Stimulated activated CD4-positive, alpha-beta T cell treated with anti-CD3 and anti-CD28 coated beads, TNF-alpha, amount 100 ng/mL, for 1 hour (primary cell): ENCODE measurements around the gene SLC49A3.
"Not testable (repeated sequence)": the region's sequence is repeated elsewhere in the genome, so short reads cannot be mapped to it uniquely, and the experiment has no call there.

Experiments used
- DNase-seq, 3 donors: peaks; one replicate each; pipeline ENCODE4 v3.0.0-alpha.2; 2020; ENCODE audit warnings: low read depth in 3 of 3, low spot score in 1 of 3

The SLC49A3 gene

DNA sequence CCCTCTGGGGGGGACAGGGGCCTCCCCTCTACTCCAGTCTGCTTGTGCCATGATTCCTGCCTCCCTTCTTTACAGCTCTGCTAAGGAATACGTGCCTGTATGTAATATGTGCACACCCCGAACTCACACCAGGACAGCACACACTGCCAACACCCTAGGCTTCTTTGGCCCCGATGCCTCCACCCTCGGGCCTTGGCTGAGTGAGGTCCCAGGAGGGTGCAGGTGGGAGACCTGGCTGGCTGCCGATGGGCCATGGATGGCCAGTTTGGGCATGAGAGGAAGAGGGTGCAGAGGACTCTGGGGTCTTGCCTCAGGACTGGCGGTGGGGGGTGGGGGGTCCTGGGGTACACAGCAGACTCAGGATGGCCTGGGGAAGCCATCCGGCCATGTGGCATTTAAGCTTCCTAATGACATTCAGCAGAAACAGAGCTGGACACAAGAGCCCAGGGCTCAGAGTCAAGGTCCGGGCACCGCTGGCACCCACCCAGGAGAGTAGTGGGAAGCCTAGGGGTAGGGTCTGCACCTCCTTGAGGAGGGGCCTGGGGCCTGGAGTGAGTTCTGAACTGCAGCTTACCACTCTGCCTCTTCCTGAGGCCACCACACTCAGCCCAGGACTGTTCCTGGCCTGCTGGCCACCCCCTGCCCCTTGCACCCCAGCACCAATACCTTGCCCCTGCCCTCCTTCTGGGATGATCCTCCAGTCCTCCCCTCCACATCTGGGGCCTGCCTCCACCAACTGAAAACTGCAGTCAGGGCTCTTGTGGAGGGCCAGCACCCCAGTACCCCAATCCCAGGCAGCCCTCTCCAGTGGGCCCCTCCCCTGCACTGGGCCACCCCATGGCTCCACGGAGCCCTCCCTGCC is 14.6 kb upstream of the SLC49A3 start:
- DNase-seq: no peak

DNA sequence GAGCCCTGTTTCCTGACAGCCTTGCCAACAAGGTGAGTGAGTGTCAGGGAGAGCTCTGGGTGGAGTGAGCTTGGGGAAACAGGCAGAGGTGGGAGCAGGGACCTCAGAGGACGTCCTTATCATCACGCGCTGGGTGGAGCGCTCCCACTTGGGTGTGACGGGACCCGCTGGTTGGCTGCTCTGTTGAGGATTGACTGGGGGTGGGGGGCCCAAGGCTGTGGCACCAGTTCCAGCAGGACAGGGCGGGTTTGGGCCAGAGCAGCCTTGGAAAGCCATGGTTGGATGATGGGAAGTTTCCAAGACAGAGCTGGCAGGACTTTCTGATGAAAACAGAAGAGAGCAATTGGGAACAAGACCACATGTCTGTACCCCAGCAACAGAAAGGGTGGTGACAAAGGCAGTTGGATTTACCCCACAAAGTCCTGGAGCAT is 13.7 kb upstream of the SLC49A3 start:
- no peak for DNase-seq

DNA sequence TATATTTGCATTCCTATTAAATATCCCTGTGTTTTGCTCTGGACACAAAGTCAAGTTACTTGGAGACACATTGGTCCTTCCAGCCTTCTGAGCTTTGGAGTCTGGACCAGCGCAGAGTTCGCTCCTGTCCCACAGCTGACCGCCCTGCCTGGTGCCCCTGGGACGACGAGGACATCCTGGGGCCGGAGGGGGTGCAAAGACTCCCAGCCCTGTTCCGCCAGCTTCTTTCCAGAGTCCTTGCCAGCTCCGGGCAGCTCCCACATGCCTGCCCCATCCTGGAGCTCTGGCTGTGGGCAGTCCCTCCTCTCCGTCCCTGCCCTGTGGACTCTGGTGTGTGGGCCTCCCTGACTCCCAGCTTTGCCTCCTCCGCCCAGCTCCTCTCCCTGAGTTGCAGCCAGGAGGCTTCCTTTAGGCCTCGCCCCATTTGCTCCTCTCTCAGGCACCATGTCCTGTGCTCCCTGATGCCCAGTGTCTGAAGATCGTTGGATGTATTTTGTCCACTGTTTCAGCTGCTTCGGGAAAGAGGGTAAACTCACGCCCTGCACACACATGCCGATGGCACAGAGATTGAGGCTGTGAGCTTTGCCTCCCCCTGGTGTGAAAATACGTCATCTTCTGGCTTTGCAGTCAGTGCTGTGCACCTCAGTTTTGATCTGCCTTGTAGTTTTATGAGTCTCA is 11.8 kb upstream of the SLC49A3 start:
- no peak for DNase-seq

DNA sequence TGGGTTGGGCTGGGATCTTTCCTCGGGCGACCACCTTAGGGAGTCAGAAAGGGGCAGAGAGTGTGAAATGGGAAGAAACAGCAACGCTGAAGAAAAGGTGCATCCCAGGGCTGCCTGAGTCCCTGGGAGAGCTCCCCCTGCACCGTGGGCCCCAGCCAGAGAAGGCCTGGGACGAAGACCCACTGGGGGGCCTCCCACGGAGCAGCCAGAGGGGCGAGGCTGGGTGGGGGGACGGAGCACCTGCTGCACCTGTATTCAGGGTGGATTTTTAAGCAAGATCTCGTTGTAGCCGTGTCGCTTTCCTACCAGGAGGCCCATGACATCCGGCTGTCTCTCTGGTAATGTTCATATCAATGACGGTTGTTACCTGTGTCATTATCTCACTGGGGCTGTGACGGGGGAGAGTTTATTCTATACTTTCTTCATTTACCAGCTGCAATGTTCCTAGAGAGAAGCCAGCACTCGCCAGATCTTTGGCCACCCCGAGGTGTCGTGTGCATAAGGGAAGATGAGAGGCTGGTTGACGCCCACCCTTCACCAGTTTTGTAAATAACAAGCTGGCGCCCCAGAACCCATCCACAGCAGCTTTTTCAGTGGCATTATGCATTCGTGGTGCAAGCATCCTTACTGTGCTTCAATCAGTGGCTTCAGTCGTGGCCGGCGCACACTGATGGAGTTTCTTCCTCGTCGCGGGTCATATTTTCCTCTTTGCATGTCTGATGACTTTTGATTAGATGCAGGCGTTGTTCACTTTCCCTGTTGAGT is 11.0 kb upstream of the SLC49A3 start:
- no peak for DNase-seq

DNA sequence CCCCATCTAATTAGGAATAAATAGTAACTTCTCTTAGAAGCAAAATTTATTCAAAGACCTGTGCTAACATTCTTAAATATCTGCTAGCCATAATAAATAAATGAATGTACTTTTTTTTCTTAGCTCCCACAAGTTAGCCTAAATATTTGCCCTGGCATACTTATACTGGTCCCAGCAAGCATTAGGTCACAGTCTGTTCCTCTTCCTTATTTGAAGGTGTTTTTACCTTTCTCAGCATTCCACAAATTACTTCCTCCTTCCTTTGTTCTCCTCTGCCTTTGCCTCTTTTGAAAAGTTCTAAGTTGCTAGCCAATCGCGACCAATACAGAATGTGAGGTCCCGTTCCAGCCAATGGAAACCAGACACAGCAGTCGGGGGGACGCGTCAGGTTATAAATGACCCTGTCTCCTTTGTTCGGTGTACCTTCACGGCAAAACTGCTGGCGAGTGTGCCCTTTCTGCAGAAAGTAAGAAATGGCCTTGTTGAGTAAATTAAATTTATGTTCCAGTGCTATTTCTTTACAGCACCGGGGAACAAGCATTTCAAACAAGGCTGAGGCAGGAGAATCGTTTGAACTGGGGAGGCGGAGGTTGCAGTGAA is 5.5 kb upstream of the SLC49A3 start:
- DNase-seq: not testable (repeated sequence)

DNA sequence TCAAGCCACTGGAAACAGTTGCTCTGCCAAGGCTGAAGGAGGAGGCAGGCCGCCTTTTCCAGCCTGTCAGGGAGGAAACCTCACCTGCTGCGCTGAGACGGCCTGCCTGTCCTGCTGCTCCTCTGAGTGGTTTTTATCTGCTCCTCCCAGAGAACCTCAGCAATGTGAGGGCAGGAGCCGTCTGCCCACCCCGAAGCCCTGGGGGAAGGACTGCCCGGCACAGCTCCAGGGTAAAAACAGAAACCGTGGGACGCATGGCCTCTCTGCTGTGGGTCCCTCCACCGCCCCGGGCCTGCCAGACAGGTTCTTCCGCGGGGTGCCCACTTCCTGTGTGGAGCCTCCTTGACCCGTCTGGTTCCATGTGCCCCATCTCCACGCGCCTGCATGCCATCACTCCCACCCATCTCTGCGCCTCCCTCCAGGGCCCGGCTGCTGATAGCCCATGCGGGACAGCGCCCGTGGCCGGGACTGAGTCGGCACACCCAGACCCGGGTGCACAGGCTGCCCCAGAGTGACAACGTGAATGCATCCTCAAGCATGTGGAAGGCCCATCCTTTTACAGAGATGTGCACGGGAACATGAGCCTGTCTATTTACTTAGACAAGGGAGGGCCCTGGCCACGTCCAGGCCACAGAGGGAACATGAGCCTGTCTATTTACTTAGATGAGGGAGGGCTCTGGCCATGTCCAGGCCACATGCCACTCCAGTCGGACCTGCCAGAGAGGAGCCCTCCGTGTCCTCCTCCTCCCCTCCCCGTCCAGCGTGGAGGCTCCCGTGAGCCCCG is 4.0 kb upstream of the SLC49A3 start:
- DNase-seq: no peak

DNA sequence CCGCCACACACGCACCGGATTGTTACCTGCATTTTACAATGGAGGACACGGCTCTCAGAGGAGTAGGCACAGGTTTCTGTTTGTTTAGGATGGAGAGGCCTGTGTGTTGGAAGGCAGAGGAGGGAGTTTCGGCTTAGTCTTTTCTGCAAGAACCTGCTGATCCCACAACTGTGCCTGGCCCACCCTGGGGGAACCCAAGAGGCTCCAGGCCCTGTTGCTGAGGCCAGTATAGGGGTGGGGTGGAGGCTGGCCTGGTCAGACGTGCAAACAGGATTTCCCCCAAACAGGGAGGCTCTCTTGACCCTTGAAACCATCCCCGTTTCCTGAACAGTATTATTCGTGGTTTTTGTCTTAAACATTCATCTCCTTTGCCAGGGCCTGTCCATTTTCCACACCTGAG is 772 bp upstream of the SLC49A3 start:
- DNase-seq: no peak

DNA sequence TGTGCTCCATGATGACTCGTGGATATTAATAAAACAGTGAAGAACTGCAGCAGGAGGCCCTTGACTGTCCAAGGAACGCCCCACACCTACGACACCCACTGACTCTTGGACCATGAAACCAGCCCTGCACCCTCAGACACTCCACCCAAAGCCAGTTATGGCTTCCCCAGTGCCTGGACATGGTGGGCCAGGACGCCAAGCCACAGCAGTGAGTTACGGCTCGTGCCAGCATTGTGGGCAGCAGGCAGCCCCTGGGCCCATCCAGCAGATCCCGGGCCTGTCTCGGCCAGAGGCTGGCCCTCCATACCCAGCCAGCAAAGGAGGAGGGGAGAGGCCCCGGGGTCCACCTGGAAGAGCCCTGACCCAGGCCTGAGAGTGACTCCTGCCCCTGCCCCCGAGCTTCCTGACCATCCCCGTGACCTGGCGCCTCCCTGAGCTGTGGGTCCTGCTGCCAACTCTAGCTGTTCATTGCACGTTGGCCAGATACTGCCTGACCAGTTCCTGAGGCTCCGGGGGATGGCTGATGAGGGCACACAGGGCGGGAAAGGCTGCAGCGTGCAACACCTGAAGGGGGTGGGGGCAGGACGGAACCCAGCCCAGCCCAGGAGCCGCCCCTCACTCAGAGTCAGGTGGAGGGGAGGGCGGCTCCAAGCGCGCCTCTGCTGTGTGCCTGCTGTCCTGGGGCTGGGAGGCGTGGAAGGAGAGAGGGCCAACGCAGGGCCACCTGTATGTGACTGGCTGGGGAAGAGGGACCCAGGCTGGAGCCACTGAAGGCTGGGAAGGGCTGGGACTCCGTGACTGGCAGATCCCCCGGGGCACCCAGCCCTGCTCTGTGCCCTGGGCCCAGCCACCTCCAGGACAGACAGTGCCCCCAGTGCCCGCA is 739 bp downstream of the SLC49A3 start:
- no peak for DNase-seq

DNA sequence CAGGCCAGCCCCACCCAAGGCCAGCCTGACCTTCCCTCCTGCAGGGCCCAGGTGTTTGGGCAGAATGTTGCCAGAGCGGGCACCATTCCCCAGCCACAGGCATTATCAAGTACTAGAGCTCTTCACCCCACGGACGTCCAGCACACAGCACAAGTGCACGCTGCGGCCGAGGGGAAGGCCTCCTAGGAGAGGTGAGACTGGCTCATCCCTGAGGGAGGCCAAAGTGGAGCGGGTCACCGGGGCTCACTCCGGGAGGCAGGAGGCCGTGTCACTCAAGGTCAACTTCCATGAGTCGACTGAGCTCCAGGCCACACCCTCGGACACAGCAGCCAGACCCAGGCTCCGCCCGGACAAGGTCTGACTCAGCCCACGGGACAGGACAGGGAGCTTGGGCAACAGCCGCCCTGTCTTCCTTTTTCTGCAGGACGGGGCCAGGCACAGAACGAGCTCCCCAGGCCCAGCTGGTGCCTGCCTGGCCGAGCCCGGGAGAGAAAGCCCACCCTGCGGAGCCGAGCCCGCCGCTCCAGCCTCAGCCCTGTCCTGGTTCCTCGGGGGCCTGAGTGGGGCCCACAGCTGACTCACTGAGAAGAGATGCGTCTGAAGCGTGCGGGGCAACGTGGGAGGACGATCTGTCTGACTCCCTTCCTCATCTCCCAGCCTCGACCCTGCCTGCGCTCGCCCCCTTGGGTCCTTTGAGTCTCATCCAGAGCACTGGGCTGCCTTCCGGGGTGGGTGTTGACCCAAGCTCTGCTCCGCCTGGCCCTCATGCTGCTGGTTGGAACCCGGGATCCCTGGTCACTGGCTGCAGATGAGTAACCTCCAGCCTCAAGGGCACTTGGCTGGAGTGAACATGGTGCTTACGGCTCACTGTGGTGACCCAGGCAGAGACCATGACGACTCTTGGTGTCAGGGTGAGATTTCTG is 1.6 kb downstream of the SLC49A3 start:
- no peak for DNase-seq

DNA sequence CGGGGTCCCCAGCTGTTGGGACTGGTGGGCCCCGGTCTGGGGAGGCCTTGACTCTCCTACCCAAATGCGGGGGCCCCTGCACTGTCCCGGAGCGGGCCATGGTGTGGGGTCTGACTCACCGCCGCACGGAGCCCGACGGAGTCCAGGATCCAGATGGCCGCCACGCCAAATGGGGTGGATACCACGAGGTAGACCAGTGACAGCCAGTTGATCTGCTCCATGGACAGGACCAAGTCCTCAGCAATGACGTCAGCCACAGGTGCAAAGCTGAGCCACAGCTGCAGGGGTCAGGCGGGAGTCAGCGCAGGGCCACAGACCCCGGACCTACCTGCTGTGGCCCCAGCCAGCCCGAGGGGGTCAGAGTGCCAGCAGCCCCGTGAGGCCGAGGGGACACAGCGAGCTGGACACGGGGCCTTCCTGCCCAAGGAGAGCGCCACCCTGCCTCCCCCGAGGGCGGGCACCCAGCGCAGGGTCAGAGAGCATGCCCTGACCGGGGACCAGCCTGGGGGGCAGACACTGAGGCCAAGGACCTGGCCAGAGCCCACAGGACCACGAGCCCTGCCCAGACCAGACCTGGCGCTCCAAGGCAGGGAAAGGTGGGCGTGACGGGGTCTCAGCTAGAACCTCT is 2.4 kb downstream of the SLC49A3 start:
- no peak for DNase-seq

DNA sequence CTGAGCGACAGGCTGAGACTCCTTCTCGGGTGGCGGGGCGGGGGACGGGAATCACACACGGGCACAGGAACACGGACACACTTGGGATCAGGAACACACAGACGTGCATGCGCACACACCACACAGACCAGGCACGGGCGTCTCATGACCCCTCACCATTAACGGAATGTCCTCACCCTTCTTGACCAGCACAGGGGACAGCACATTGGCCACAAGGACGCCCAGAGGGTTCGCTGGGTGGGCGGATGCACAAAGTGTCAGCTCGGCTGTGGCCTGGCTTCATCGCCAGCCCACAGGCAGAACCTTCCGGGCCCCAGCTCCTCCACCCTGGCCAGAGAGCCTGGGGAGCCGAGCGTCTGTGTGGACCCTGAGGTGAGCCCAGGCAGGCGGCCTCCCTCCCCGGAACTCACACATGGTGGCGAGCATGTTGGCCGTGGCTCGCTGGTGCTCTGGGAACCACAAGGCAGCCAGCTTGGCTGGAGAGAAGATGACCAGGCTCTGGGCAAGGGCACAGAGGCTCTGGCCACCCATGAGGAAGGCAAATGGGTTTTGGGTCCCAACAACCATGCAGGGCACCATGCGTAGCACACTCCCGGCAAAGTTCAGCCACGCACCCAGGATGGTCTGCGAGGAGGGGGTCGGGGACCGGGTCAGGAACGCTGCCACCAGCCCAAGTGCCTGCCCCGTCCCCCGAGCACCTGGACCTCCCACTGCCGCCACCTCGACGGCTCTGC is 3.1 kb downstream of the SLC49A3 start:
- no peak for DNase-seq

DNA sequence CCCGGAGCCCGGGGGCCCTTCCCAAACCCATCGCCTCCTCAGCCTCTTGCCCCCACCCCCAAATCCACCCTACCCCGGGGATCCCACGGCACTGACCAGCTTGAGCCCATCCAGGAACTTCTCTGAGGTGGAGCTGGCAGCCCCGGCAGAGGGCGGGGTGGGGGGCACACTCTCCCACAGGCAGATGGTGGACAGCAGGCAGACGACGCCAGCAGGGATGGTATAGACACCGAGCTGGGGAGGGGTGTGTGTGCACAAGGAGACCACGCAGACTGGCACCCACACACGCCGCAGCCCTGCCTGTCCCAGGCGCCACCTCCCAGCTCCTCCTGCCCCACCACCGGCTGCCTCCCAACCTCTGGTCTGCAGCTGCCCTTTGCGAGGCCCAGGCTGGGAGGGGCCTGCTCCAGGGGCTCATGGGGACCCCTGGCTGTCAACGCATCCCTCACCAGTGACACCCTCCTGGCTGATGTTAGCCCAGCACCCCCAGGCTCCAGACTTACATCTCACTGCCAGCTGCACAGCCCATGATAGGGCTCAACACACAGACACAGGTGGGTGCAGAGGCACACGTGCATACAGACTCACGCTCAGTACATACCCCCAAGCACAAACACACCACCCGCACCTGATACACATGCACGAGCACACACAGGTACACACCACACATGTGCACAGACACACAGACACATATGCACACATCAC is 4.2 kb downstream of the SLC49A3 start:
- no peak for DNase-seq

DNA sequence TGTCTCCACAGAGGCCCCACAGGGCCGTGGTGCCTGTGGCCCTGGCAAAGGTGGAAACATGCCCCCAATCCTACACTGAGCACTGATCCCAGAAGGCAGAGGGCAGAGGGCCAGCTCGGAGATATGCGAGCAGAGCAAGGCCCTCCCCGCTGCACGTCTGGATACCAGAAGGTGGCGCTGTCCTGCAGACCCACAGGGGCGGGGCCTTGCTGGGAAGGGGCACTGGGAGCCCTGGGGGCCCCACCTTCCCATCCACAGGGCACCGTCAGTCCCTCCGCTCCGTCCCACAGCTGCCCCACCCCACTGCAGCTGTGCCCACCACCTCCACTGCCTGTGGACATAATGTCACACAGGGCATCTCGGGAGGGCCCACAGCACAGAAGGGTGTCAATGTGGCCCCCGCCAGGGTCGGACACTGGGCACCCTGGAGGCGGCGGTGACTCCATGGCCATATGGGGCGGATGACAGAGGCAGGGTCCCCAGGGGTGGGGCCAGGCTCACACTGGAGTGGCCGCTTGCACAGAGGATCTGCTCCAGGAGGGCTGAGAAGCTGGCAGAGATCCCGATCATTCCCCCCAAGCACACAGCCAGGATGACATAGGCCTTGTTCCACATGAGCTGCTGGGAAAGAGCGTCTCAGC is 4.8 kb downstream of the SLC49A3 start:
- no peak for DNase-seq

DNA sequence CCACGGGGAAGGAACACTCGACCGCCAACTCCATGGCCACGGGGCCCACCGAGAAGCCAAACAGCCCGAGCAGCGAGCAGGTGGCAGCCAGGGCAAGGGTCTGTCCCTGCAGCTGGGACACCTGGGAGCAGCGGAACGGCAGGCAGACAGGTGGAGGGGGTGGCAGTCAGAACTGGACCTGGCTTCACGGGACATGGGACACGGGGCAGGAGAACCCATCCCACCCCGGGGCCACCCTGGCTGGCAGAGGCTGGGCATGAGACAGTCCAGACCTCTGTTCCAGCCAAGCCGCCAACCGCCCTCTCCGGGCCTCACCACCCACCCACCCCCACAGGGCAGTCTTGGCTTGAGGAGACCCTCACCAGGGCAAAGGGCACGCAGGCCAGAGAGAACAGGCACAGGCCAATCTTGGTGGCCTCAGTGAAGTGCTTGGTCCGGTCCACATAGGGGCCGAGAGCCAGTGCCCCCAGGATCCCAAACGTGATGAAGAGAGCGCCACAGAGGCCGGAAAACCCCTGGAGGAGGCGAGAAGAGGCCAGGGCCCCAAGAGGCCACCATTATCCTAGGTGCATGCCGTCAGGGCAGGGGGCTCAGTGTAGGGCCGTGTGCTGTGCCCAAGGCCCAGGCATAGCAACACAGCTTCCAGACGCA is 5.6 kb downstream of the SLC49A3 start:
- no peak for DNase-seq

DNA sequence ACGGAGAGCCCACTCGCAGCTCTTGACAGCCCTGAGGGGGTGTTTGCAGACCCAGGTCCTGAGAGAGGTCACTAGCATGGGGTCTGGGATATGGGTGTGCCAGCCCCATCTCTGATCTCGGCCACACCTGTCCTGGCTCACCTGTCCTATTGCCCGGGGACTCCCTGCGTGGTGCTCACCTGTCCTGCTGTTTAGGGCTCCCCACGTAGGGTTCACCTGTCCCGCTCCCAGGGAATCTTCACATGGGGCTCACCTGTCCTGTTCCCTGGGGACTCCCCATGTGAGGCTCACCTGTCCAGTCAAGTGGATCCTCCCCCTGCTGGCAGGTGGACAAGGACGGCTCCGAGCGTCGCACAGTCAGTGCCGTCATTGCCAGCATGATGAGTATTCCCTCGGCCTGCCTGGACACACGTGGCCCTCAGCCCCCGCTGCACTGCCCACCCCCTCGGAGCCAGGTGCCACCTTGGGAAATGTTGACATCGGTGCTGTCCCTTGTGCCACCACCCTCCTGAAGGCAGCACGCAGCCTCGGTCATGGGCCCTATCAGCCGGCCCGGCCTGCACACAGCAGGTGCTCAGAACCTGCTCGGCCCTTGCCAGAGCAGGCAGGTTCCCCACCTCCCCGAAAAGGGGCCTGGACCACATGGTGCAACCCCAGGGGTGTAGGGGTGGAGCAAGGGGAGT is 6.3 kb downstream of the SLC49A3 start:
- DNase-seq: no peak
